HepG2 (cell line): ENCODE measurements around the gene CCDC85A. TPM values are rescaled to one million over a fixed set of nuclear protein-coding genes. Genes with fewer than 3 reads are reported as not detected.

ENCODE experiments used
- ATAC-seq: fragments of 200-7000 bp; cut with Tn5 transposase; 3 replicates; pipeline ENCODE4 v1.9.1; 2020; ENCODE audit warnings: mild to moderate bottlenecking, moderate library complexity
- BruUV-seq: library from RNA; stranded (reverse); fragments of 400-500 nt; replicated peaks from 2 replicates; lab custom pipeline; 2021; lab: Mats Ljungman, UMichigan
- CTCF ChIA-PET: fragments of 300-600 bp; formaldehyde crosslinking; extraction: SDS; loops from one replicate; lab custom pipeline; 2021; ENCODE audit warnings: low total read pairs, inconsistent platforms, low intra/inter-chr PET ratio; lab: Yijun Ruan, JAX
- POLR2A ChIA-PET: fragments of 350-600 bp; sonication (Branson Sonifier 250); formaldehyde crosslinking; loops from one replicate; lab custom pipeline; 2020; ENCODE audit warnings: antibody characterized with exemption, inconsistent platforms; lab: Yijun Ruan, JAX
- DNase-seq: peaks from one replicate; pipeline ENCODE4 v3.0.0-alpha.2; 2015; ENCODE audit warnings: low spot score
- FAIRE-seq: peaks from 3 replicates; lab custom pipeline; 2011; peaks lifted over from hg19 to GRCh38; lab: Jason Lieb, UNC
- H2AFZ ChIP-seq: one replicate; pipeline ENCODE4 v1.6.1; 2011; ENCODE audit warnings: low read length, inconsistent platforms
- H3K27ac ChIP-seq: fragments of 300-600 bp; 3 replicates; pipeline ENCODE4 v1.8.0; 2011; ENCODE audit warnings: mixed run types, mild to moderate bottlenecking, mixed read lengths, low read length, inconsistent platforms; ENCODE audit not compliant: insufficient read depth; ENCODE audit errors: extremely low read length
- H3K27me3 ChIP-seq, 2 experiments: fragments of 200-600 bp in 1 of 2; 2 replicates in 1 of 2; 3 replicates in 1 of 2; pipeline versions ENCODE4 v1.6.0 to v1.8.0; 2011; ENCODE audit warnings: low read length in 2 of 2, mild to moderate bottlenecking in 2 of 2, moderate library complexity in 2 of 2, inconsistent platforms in 1 of 2; ENCODE audit not compliant: insufficient read depth in 2 of 2, control insufficient read depth in 1 of 2
- H3K36me3 ChIP-seq, 2 experiments: fragments of 200-600 bp in 1 of 2; replicated peaks in 1 of 2; 2 replicates in 1 of 2; 3 replicates in 1 of 2; pipeline versions ENCODE4 v1.5.1 to v1.8.0; 2011; ENCODE audit warnings: low read length in 2 of 2, inconsistent platforms in 1 of 2; ENCODE audit not compliant: insufficient read depth in 2 of 2, control insufficient read depth in 1 of 2
- H3K4me1 ChIP-seq: 2 replicates; pipeline ENCODE4 v1.5.1; 2012; ENCODE audit warnings: low read length, inconsistent platforms; ENCODE audit not compliant: insufficient read depth
- H3K4me2 ChIP-seq: 2 replicates; pipeline ENCODE4 v1.6.0; 2011; ENCODE audit warnings: low read depth, low read length, inconsistent platforms
- H3K4me3 ChIP-seq, 3 experiments: fragments of 200-600 bp in 1 of 3; sonication (generic), shearing (Covaris generic) in 1 of 3; replicated peaks in 1 of 3; 2 replicates each; pipeline ENCODE4 v1.5.1; 2011 to 2016; ENCODE audit warnings: low read length in 3 of 3, inconsistent platforms in 2 of 3, low read depth in 2 of 3, mild to moderate bottlenecking in 2 of 3, control low read depth in 1 of 3, mixed read lengths in 1 of 3; ENCODE audit not compliant: insufficient read depth in 1 of 3
- H3K79me2 ChIP-seq: one replicate; pipeline ENCODE4 v1.6.1; 2011; ENCODE audit warnings: low read length, inconsistent platforms; ENCODE audit not compliant: insufficient read depth
- H3K9ac ChIP-seq: 2 replicates; pipeline ENCODE4 v1.6.0; 2011; ENCODE audit warnings: mild to moderate bottlenecking, low read depth, low read length, inconsistent platforms; ENCODE audit not compliant: insufficient read depth
- H3K9me3 ChIP-seq: 2 replicates; pipeline ENCODE4 v1.5.1; 2012; ENCODE audit warnings: mild to moderate bottlenecking, low read length
- H4K20me1 ChIP-seq: 2 replicates; pipeline ENCODE4 v1.6.0; 2011; ENCODE audit warnings: inconsistent platforms, mild to moderate bottlenecking, low read length, moderate library complexity; ENCODE audit not compliant: insufficient read depth
- HNF1A ChIP-seq, 2 experiments: sonication (generic) in 1 of 2; formaldehyde crosslinking in 1 of 2; IDR thresholded peaks; 2 replicates each; pipeline versions ENCODE4 v1.4.0 to v1.6.1; 2016 to 2020; ENCODE audit warnings: borderline replicate concordance in 1 of 2, low read depth in 1 of 2, mild to moderate bottlenecking in 1 of 2, missing genetic modification reagents in 1 of 2
- JARID2 ChIP-seq: sonication (generic); formaldehyde crosslinking; IDR thresholded peaks from 2 replicates; pipeline ENCODE4 v1.8.1; 2023; ENCODE audit warnings: missing genetic modification reagents, inconsistent platforms; ENCODE audit not compliant: insufficient replicate concordance
- RORA ChIP-seq: sonication (generic); formaldehyde crosslinking; IDR thresholded peaks from 2 replicates; pipeline ENCODE4 v1.5.0; 2020; ENCODE audit warnings: mild to moderate bottlenecking, missing genetic modification reagents, moderate library complexity
- TAF15 ChIP-seq: fragments of 200-400 bp; formaldehyde crosslinking; IDR thresholded peaks from one replicate; pipeline ENCODE4 v1.6.1; 2018; ENCODE audit warnings: mild to moderate bottlenecking, low read depth, low read length; ENCODE audit not compliant: poor library complexity, severe bottlenecking
- ZBTB7B ChIP-seq: sonication (generic); formaldehyde crosslinking; IDR thresholded peaks from 2 replicates; pipeline ENCODE4 v1.4.0; 2020; ENCODE audit warnings: missing genetic modification reagents
- ZNF232 ChIP-seq: sonication (generic); formaldehyde crosslinking; IDR thresholded peaks from 2 replicates; pipeline ENCODE4 v1.4.0; 2020; ENCODE audit warnings: missing genetic modification reagents, borderline replicate concordance
- ZNF704 ChIP-seq: sonication (generic); formaldehyde crosslinking; IDR thresholded peaks from 2 replicates; pipeline ENCODE4 v1.8.1; 2023; ENCODE audit warnings: mild to moderate bottlenecking, inconsistent platforms, moderate library complexity, missing genetic modification reagents, borderline replicate concordance
- WGBS: methylation state at CpG from one replicate; pipeline ENCODE4 v1.1.6; 2017; ENCODE audit warnings: low lambda C conversion rate; 5-methylcytosine and 5-hydroxymethylcytosine counted together
- in situ Hi-C: cut with HindIII; loops from 2 replicates; pipeline ENCODE4 v1.10.0; 2017; ENCODE audit warnings: low pct_unique_long_range_greater_than_20kb; ENCODE audit not compliant: extremely low pct_ligation_motif_present
- intact Hi-C: fragments of 100-400 bp; cut with micrococcal nuclease; formaldehyde crosslinking; loops from one replicate; pipeline ENCODE4 v1.10.0; 2022; ENCODE audit not compliant: unreplicated experiment
- polyA plus RNA-seq, 8 experiments: library from polyadenylated mRNA; depleted of rRNA in 3 of 8; stranded (reverse) in 7 of 8; unstranded in 1 of 8; fragments of >200 nt; fragmentation: Illumina TruSeq in 4 of 8; extraction: Trizol in 4 of 8; gene quantifications; 2 replicates each; pipeline versions ENCODE4 v1.2.1 to v1.2.3, GENCODE V29; 2011 to 2016; ENCODE audit warnings: low read depth in 4 of 8, missing spikeins in 1 of 8, mixed read lengths in 1 of 8; ENCODE audit not compliant: insufficient read depth in 1 of 8
- total RNA-seq, 5 experiments: library from RNA; depleted of rRNA; stranded (reverse); fragments of >200 nt; fragmentation: Illumina TruSeq; extraction: Trizol; gene quantifications; 2 replicates each; pipeline ENCODE4 v1.2.3, GENCODE V29; 2016; ENCODE audit warnings: low read depth in 1 of 5
- TF ChIP-seq, protein P1 (sequence below): sonication (generic); formaldehyde crosslinking; IDR thresholded peaks from 2 replicates; pipeline ENCODE4 v1.9.0; 2022; ENCODE audit warnings: low read depth, missing genetic modification reagents
- TF ChIP-seq, protein P2 (sequence below): sonication (generic); formaldehyde crosslinking; conservative IDR thresholded peaks from 2 replicates; pipeline ENCODE4 v1.5.0; 2020; ENCODE audit warnings: missing genetic modification reagents
- TF ChIP-seq, protein P3 (sequence below): sonication (generic); formaldehyde crosslinking; IDR thresholded peaks from 2 replicates; pipeline ENCODE4 v1.8.0; 2022; ENCODE audit warnings: mild to moderate bottlenecking, missing genetic modification reagents; ENCODE audit not compliant: insufficient replicate concordance

Gene CCDC85A
- total and polyA plus RNA-seq, 2 of the 13 experiments (the other 11 are each of a cell fraction or from before 2014, with no cell fraction given), result not detected

GRCh38 chr2:56271275-56271674, 87.5 kb downstream of the CCDC85A start:
- ATAC-seq (no peak; the same call in 2 of the 3 replicates), FAIRE-seq (no peak), DNase-seq (no peak)
- in situ Hi-C loops (no loop called here), intact Hi-C loops (no loop called here)
- Histone ChIP-seq H2AFZ (no peak overlapping the region), H3K36me3 (no peaks in the 10 kb centered on the region), H3K27me3 (no peaks in the 10 kb centered on the region), H3K27ac (no peak overlapping the region), H3K9me3 (no peaks in the 10 kb centered on the region), H3K79me2 (no peaks in the 10 kb centered on the region), H3K9ac (no peak overlapping the region), H4K20me1 (no peaks in the 10 kb centered on the region), H3K4me1 (no peaks in the 10 kb centered on the region), H3K4me2 (no peak overlapping the region), H3K4me3 (no peak overlapping the region)
- ChIA-PET POLR2A (no interaction called here), CTCF (no interaction called here)
- 36% methylated on average over 1 of the region's 2 CpGs for WGBS
- no TSS peak for BruUV-seq
- TF ChIP-seq HNF1A (IDR thresholded peaks at IDR 0.05; ENCODE audit: low read depth) (no peak), HNF1A (CRISPR knock-in tag; IDR thresholded peaks at IDR 0.05; ENCODE audit: borderline replicate concordance) (no peak), ZNF704 (no peak), TAF15 (no peak), ZBTB7B (CRISPR knock-in tag) (no peak), JARID2 (CRISPR knock-in tag) (no peak), ZNF232 (CRISPR knock-in tag) (no peak), RORA (CRISPR knock-in tag) (no peak)
- TF ChIP-seq, protein P1, sequence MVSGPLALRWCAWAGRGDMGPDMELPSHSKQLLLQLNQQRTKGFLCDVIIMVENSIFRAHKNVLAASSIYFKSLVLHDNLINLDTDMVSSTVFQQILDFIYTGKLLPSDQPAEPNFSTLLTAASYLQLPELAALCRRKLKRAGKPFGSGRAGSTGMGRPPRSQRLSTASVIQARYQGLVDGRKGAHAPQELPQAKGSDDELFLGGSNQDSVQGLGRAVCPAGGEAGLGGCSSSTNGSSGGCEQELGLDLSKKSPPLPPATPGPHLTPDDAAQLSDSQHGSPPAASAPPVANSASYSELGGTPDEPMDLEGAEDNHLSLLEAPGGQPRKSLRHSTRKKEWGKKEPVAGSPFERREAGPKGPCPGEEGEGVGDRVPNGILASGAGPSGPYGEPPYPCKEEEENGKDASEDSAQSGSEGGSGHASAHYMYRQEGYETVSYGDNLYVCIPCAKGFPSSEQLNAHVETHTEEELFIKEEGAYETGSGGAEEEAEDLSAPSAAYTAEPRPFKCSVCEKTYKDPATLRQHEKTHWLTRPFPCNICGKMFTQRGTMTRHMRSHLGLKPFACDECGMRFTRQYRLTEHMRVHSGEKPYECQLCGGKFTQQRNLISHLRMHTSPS (CRISPR knock-in tag), result no peak
- TF ChIP-seq, protein P2, sequence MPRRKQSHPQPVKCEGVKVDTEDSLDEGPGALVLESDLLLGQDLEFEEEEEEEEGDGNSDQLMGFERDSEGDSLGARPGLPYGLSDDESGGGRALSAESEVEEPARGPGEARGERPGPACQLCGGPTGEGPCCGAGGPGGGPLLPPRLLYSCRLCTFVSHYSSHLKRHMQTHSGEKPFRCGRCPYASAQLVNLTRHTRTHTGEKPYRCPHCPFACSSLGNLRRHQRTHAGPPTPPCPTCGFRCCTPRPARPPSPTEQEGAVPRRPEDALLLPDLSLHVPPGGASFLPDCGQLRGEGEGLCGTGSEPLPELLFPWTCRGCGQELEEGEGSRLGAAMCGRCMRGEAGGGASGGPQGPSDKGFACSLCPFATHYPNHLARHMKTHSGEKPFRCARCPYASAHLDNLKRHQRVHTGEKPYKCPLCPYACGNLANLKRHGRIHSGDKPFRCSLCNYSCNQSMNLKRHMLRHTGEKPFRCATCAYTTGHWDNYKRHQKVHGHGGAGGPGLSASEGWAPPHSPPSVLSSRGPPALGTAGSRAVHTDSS (CRISPR knock-in tag), result no peak
- TF ChIP-seq, protein P3, sequence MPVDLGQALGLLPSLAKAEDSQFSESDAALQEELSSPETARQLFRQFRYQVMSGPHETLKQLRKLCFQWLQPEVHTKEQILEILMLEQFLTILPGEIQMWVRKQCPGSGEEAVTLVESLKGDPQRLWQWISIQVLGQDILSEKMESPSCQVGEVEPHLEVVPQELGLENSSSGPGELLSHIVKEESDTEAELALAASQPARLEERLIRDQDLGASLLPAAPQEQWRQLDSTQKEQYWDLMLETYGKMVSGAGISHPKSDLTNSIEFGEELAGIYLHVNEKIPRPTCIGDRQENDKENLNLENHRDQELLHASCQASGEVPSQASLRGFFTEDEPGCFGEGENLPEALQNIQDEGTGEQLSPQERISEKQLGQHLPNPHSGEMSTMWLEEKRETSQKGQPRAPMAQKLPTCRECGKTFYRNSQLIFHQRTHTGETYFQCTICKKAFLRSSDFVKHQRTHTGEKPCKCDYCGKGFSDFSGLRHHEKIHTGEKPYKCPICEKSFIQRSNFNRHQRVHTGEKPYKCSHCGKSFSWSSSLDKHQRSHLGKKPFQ (CRISPR knock-in tag), result no peak
